ENCODE data around the gene MYORG. TPM values are rescaled to one million over a fixed set of nuclear protein-coding genes. Genes with fewer than 3 reads are reported as not detected.
"Not testable (repeated sequence)": the region's sequence is repeated elsewhere in the genome, so short reads cannot be mapped to it uniquely, and the experiment has no call there.

Gene MYORG
- total RNA-seq, 1 experiment from 2014 or later = 3.0 TPM

DNA sequence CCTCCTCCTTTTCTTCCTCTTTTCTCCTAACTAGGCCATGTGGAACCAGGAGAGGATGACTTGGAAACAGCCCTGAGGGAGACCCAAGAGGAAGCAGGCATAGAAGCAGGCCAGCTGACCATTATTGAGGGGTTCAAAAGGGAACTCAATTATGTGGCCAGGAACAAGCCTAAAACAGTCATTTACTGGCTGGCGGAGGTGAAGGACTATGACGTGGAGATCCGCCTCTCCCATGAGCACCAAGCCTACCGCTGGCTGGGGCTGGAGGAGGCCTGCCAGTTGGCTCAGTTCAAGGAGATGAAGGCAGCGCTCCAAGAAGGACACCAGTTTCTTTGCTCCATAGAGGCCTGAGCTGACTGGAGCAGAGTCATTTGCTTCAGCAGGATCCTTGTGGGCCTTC lies 33.6 kb downstream of the MYORG start:
- Histone ChIP-seq H3K27me3 (ENCODE audit: insufficient read depth, low read depth) (no peaks in the 10 kb centered on the region), H3K9me2 (ENCODE audit: insufficient read depth) (no peaks in the 10 kb centered on the region), H3K79me2 (ENCODE audit: low read depth) (no peaks in the 10 kb centered on the region), H3K4me1 (replicated peaks; ENCODE audit: insufficient read depth) (no peaks in the 10 kb centered on the region), H3F3A (ENCODE audit: insufficient read depth, low read depth) (no peaks in the 10 kb centered on the region), H4K20me1 (ENCODE audit: insufficient read depth) (no peaks in the 10 kb centered on the region), H3K36me3 (ENCODE audit: low read depth) (no peaks in the 10 kb centered on the region), H3K9me3 (ENCODE audit: insufficient read depth, low read depth) (no peaks in the 10 kb centered on the region), H3K4me2 (no peak overlapping the region), H2AFZ (no peak overlapping the region), H3K4me3 (no peak overlapping the region), H3K27ac (no peak overlapping the region)
- CTCF ChIA-PET = no interaction called here
- POLR2A ChIA-PET (ENCODE audit: unreplicated experiment) = no interaction called here
- TF ChIP-seq, protein P1, sequence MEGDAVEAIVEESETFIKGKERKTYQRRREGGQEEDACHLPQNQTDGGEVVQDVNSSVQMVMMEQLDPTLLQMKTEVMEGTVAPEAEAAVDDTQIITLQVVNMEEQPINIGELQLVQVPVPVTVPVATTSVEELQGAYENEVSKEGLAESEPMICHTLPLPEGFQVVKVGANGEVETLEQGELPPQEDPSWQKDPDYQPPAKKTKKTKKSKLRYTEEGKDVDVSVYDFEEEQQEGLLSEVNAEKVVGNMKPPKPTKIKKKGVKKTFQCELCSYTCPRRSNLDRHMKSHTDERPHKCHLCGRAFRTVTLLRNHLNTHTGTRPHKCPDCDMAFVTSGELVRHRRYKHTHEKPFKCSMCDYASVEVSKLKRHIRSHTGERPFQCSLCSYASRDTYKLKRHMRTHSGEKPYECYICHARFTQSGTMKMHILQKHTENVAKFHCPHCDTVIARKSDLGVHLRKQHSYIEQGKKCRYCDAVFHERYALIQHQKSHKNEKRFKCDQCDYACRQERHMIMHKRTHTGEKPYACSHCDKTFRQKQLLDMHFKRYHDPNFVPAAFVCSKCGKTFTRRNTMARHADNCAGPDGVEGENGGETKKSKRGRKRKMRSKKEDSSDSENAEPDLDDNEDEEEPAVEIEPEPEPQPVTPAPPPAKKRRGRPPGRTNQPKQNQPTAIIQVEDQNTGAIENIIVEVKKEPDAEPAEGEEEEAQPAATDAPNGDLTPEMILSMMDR (conservative IDR thresholded peaks at IDR 0.05) = no peak
- no peak for TF ChIP-seq EZH2 (IDR thresholded peaks at IDR 0.05; ENCODE audit: low read depth)
- no peak for DNase-seq
- intact Hi-C loops (cut with micrococcal nuclease; ENCODE audit: unreplicated experiment) = no loop called here
- no TSS peak for BruUV-seq (replicated peaks)

DNA sequence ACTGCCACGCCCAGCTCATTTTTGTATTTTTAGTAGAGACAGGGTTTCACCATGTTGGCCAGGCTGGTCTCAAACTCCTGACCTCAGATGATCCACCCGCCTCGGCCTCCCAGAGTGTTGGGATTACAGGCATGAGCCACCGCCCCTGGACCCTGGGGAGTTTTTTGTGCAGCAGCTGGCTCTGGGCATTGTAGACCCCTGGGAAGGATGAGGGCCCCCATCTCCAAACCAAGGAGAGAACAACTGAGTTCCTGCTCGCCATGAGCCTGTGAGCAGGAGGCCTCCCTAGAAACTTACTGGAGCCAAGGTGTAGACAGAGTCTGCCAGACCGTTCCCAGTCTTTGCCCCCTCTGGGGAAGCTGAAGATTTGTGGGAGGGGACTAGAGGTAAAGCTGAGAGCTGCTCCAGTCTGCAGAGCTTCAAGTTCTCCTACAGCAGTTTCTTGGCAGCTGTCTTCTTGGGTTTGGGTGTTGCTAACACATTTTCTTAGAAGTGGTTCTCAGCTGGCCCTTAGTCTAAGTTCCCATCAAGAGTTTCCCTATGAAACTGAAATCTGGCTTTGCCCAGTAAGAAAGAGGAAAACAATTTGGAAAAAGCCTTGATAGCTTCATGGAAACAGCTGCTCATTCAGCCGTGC lies 34.9 kb downstream of the MYORG start:
- no peak overlapping the region for H3K4me3 ChIP-seq
- H3K9me3 ChIP-seq (ENCODE audit: insufficient read depth, low read depth) = no peaks in the 10 kb centered on the region
- no peaks in the 10 kb centered on the region for H3K27me3 ChIP-seq (ENCODE audit: insufficient read depth, low read depth)
- no peak overlapping the region for H2AFZ ChIP-seq
- H3K4me1 ChIP-seq (replicated peaks; ENCODE audit: insufficient read depth) = no peaks in the 10 kb centered on the region
- DNase-seq = no peak
- TF ChIP-seq, protein P1 (conservative IDR thresholded peaks at IDR 0.05) = no peak
- TF ChIP-seq EZH2 (IDR thresholded peaks at IDR 0.05; ENCODE audit: low read depth) = no peak
- no peaks in the 10 kb centered on the region for H4K20me1 ChIP-seq (ENCODE audit: insufficient read depth)
- ChIA-PET POLR2A (ENCODE audit: unreplicated experiment) (no interaction called here), CTCF (no interaction called here)
- no TSS peak for BruUV-seq (replicated peaks)
- no peaks in the 10 kb centered on the region for H3K79me2 ChIP-seq (ENCODE audit: low read depth)
- H3K9me2 ChIP-seq (ENCODE audit: insufficient read depth) = no peaks in the 10 kb centered on the region
- no peak overlapping the region for H3K27ac ChIP-seq
- no peak overlapping the region for H3K4me2 ChIP-seq
- intact Hi-C loops (cut with micrococcal nuclease; ENCODE audit: unreplicated experiment) = no loop called here
- no peaks in the 10 kb centered on the region for H3F3A ChIP-seq (ENCODE audit: insufficient read depth, low read depth)
- no peaks in the 10 kb centered on the region for H3K36me3 ChIP-seq (ENCODE audit: low read depth)

DNA sequence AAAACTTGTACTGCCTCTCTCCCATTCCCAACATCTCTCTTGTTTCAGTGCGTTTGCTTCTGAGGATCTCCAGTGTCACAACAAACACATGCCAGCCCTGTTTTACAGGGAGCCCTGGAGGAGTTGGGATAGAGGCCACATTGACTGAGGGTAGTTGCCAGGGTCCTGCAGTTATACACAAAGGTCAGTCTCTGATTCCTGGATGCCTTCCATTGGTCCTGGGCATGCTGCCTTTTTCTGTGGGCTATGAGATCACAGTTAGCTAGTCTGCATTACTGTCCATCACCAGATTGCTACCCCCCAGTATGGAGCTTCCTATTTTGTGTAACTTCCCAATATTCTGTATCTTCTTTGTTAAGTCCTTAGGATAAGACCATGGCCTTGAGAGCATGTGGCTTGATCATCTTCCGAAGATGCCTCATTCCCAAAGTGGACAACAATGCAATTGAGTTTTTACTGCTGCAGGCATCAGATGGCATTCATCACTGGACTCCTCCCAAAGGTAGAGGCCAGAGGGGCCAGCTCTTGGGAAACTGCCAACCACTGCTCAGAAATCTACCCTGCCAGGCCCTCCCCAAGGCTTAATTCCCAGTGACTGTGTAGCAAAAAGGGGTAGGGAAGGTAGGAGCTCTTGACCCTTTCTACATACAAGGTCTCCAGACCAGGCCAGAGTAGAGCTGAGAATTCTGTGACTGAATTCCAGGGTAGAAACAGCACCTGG lies 37.9 kb downstream of the MYORG start:
- intact Hi-C loops (cut with micrococcal nuclease; ENCODE audit: unreplicated experiment) = no loop called here
- Histone ChIP-seq H3K79me2 (ENCODE audit: low read depth) (no peaks in the 10 kb centered on the region), H4K20me1 (ENCODE audit: insufficient read depth) (no peaks in the 10 kb centered on the region), H3K9me3 (ENCODE audit: insufficient read depth, low read depth) (no peaks in the 10 kb centered on the region), H3K4me2 (no peak overlapping the region), H3K4me3 (no peak overlapping the region), H3K9me2 (ENCODE audit: insufficient read depth) (no peaks in the 10 kb centered on the region), H2AFZ (no peak overlapping the region), H3K36me3 (ENCODE audit: low read depth) (no peaks in the 10 kb centered on the region), H3K27ac (no peak overlapping the region), H3K27me3 (ENCODE audit: insufficient read depth, low read depth) (no peaks in the 10 kb centered on the region), H3K4me1 (replicated peaks; ENCODE audit: insufficient read depth) (no peaks in the 10 kb centered on the region), H3F3A (ENCODE audit: insufficient read depth, low read depth) (no peaks in the 10 kb centered on the region)
- TF ChIP-seq EZH2 (IDR thresholded peaks at IDR 0.05; ENCODE audit: low read depth) = no peak
- TF ChIP-seq, protein P1 (conservative IDR thresholded peaks at IDR 0.05) = no peak
- ChIA-PET CTCF (no interaction called here), POLR2A (ENCODE audit: unreplicated experiment) (no interaction called here)
- DNase-seq = no peak
- no TSS peak for BruUV-seq (replicated peaks)

DNA sequence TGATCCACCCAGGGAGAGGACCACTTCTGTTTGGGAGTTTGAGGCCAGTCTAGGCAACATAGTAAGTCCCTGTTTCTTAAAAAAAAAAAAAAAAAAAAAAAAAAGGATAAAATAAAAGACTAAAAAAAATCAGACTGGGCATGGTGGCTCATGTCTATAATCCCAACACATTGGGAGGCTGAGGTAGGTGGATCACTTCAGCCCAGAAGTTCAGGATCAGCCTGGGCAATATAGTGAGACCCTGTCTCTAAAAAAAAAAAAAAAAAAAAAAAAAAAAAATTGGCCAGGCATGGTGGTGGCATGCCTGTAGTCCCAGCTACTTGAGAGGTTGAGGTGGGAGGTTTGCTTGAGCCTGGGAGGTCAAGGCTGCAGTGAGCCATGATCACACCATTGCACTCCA lies 38.6 kb downstream of the MYORG start:
- POLR2A ChIA-PET (ENCODE audit: unreplicated experiment); CTCF ChIA-PET: not testable (repeated sequence)

More for the DNA sequence above, 38.6 kb downstream of the MYORG start:
- H3K27ac ChIP-seq; H3F3A ChIP-seq (ENCODE audit: insufficient read depth, low read depth); H3K4me3 ChIP-seq; H2AFZ ChIP-seq; DNase-seq; H3K27me3 ChIP-seq (ENCODE audit: insufficient read depth, low read depth); BruUV-seq (replicated peaks); H3K4me2 ChIP-seq; H3K9me2 ChIP-seq (ENCODE audit: insufficient read depth); H3K79me2 ChIP-seq (ENCODE audit: low read depth); H4K20me1 ChIP-seq (ENCODE audit: insufficient read depth); H3K36me3 ChIP-seq (ENCODE audit: low read depth); intact Hi-C loops (cut with micrococcal nuclease; ENCODE audit: unreplicated experiment); H3K4me1 ChIP-seq (replicated peaks; ENCODE audit: insufficient read depth); H3K9me3 ChIP-seq (ENCODE audit: insufficient read depth, low read depth): not testable (repeated sequence)

All from PC-9 (cell line).